C4-2B (cell line): Measurements from ENCODE around the gene PRSS1.

Source experiments
- CTCF ChIP-seq: fragments of 450-650 bp; conservative IDR thresholded peaks from 2 replicates; pipeline ENCODE4 v1.5.1; 2017; ENCODE audit warnings: mild to moderate bottlenecking
- ZFX ChIP-seq: fragments of 450-650 bp; IDR thresholded peaks from 2 replicates; pipeline ENCODE4 v1.6.1; 2017

- no peak for TF ChIP-seq CTCF
- TF ChIP-seq ZFX, result no peak
Measured at GRCh38 chr7:142791502-142791901, 42.2 kb downstream of the PRSS1 start.
